ENCODE results near the gene ASAP2.
"Not testable (repeated sequence)": the region's sequence is repeated elsewhere in the genome, so short reads cannot be mapped to it uniquely, and the experiment has no call there.

- not testable (repeated sequence) for TF ChIP-seq CTCF (IDR thresholded peaks at IDR 0.05; ENCODE audit: borderline replicate concordance, extremely low read depth, low read length, poor library complexity, severe bottlenecking); EZH2 (IDR thresholded peaks at IDR 0.05; ENCODE audit: borderline replicate concordance, low read depth, low read length, severe bottlenecking)
These were observed 60.7 kb downstream of the ASAP2 start for GRCh38 chr2:9267286-9267685.
